ENCODE results near the gene BSCL2. TPM values are rescaled to one million over a fixed set of nuclear protein-coding genes. Genes with fewer than 3 reads are reported as not detected.
A peak's percentile ranks its signal among the peaks of the same experiment; 100 is the strongest.

Gene BSCL2
- total and polyA plus RNA-seq, 2 donors (not counting 3 experiments of a cell fraction or from before 2014, with no cell fraction given), result 31.1 to 94.8 TPM

DNA sequence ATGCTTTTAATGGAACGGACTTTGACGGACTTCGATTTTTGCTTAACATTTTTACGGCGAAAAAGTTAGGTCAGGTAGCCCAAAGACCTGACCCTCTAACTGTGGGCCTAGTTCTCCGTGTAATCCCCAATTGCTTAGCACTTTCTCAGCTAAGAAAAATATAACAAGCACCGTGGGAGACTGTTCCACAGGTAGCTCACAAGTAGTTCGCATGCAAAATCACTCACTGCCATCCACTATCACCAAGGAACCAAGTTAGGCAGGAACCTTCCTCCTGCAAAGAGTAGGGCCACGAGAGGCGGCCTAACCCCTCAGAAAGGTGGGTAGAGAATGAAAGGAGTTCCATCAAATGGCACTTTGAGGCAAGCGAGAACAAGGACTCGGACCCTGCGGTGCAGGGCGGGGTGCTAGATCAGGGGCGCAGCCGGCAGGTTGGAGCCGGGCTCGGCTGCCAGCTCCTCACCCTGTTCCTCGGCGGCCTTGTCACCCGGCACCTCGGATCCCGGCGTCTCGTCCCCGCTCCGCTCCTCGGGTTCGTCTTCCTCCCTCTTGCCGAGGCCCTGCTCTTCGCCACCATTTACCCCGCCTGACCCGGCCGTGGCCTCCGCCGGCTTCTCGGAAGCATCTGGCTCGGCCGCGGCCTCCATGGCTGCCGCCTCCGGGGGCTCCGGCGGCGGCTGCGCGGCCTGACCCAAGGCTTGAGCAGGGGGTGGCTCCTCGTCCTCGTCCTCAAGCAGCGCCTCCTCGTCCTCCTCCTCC is 19.1 kb upstream of the BSCL2 start:
- Histone ChIP-seq H2AFZ (ENCODE audit: low read depth, low read length) (no peak overlapping the region), H3K79me2 (ENCODE audit: control insufficient read depth, insufficient read depth, low read length) (peaks cover 73% of the 10 kb centered on the region), H3K9ac (replicated peaks; ENCODE audit: extremely low read depth, insufficient read depth, low read length) (peak overlapping the region; percentile 59), H3K36me3 (ENCODE audit: control insufficient read depth in 2 of 2, extremely low read depth in 1 of 2, insufficient read depth in 2 of 2, low read length in 2 of 2) (peaks cover 12 to 25% of the 10 kb centered on the region in 2 experiments), H3K4me1 (ENCODE audit: control insufficient read depth, extremely low read depth, insufficient read depth, low read length) (peaks cover 15% of the 10 kb centered on the region), H3K9me1 (replicated peaks; ENCODE audit: control insufficient read depth, extremely low read depth, insufficient read depth, low read length) (no peaks in the 10 kb centered on the region), H3K27ac (ENCODE audit: insufficient read depth, low read depth, low read length) (peak overlapping the region; percentile 2), H3K4me2 (ENCODE audit: insufficient read depth, low read length) (peak overlapping the region; percentile 90), H4K20me1 (replicated peaks; ENCODE audit: control insufficient read depth, extremely low read depth, insufficient read depth, low read length) (no peaks in the 10 kb centered on the region), H3K27me3 (ENCODE audit: control insufficient read depth in 2 of 2, insufficient read depth in 2 of 2, low read length in 2 of 2) (no peaks in the 10 kb centered on the region), H3K4me3 (replicated peaks in 1 of 3; ENCODE audit: insufficient read depth in 1 of 3, low read depth in 1 of 3, low read length in 3 of 3) (peak overlapping the region; percentile 53 to 99 (median 94)), H3K9me3 (replicated peaks; ENCODE audit: control insufficient read depth, insufficient read depth, low read length) (no peaks in the 10 kb centered on the region)
- ChIA-PET POLR2A (interaction anchor here (1.2 to 3.2 kb wide), 4 partner anchors 14 to 152 kb away, joined by 4 to 25 read pairs (median 6); partner anchors contain the start of gene EEF1G), CTCF (interaction anchor here (1.0 to 4.5 kb wide), 3 partner anchors 27 to 60 kb away, joined by 3 to 39 read pairs (median 11); partner anchors contain the start of genes TMEM179B and ZBTB3)
- TF ChIP-seq EZH2 (IDR thresholded peaks at IDR 0.05; ENCODE audit: borderline replicate concordance, low read depth, low read length, severe bottlenecking) (no peak), POLR2AphosphoS5 (IDR thresholded peaks at IDR 0.05; ENCODE audit: insufficient read depth, low read depth, low read length) (no peak)
- TF ChIP-seq, protein P1, sequence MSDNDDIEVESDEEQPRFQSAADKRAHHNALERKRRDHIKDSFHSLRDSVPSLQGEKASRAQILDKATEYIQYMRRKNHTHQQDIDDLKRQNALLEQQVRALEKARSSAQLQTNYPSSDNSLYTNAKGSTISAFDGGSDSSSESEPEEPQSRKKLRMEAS (IDR thresholded peaks at IDR 0.05; ENCODE audit: insufficient read depth, insufficient read length), result no peak
- DNase-seq (ENCODE audit: low read depth, low spot score) (peak; percentile 23), FAIRE-seq (no peak)
- no TSS peak for BruUV-seq (replicated peaks)
- dilution Hi-C loops (cut with MboI; ENCODE audit: extremely low pct_ligation_motif_present, low sequenced_read_pairs) (no loop called here), intact Hi-C loops (cut with micrococcal nuclease) (loop anchor here (2.0 to 5.0 kb wide), 2 partner anchors 66 to 156 kb away; partner anchors contain the start of genes SLC3A2 and TMEM223)

DNA sequence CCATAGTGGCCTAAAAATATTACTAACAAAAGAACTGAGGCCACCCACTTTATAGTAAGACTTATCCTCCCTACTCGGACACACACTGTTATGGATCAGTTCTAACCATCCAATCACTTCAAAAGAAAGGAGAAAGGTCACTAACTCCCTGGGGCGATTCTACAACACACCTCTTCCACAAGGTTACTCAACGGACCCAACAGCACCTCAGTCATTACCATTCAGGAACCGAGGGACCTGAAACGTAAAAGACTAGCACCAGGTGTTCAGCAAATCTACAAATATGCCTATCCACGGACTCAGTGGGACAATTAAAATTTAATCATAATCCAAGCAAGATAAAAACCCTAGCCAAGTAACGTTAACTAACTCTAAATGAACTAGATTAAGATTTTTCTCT is 18.4 kb upstream of the BSCL2 start:
- no peaks in the 10 kb centered on the region for H3K9me1 ChIP-seq (replicated peaks; ENCODE audit: control insufficient read depth, extremely low read depth, insufficient read depth, low read length)
- peaks cover 74% of the 10 kb centered on the region for H3K79me2 ChIP-seq (ENCODE audit: control insufficient read depth, insufficient read depth, low read length)
- no peaks in the 10 kb centered on the region for H3K27me3 ChIP-seq (ENCODE audit: control insufficient read depth in 2 of 2, insufficient read depth in 2 of 2, low read length in 2 of 2)
- DNase-seq (ENCODE audit: low read depth, low spot score) (peak; percentile 22), FAIRE-seq (no peak)
- H3K4me1 ChIP-seq (ENCODE audit: control insufficient read depth, extremely low read depth, insufficient read depth, low read length), result peaks cover 15% of the 10 kb centered on the region
- H3K9me3 ChIP-seq (replicated peaks; ENCODE audit: control insufficient read depth, insufficient read depth, low read length), result no peaks in the 10 kb centered on the region
- H3K9ac ChIP-seq (replicated peaks; ENCODE audit: extremely low read depth, insufficient read depth, low read length), result peak overlapping the region; percentile 59
- H3K4me2 ChIP-seq (ENCODE audit: insufficient read depth, low read length), result peak overlapping the region; percentile 90
- BruUV-seq (replicated peaks), result TSS peak; percentile 8
- POLR2A ChIA-PET, result no interaction called here
- CTCF ChIA-PET, result no interaction called here
- peak overlapping the region; percentile 53 to 99 (median 94) for H3K4me3 ChIP-seq (replicated peaks in 1 of 3; ENCODE audit: insufficient read depth in 1 of 3, low read depth in 1 of 3, low read length in 3 of 3)
- TF ChIP-seq FOS (IDR thresholded peaks at IDR 0.05; ENCODE audit: borderline replicate concordance, insufficient read depth, low read length) (no peak), POLR2AphosphoS5 (IDR thresholded peaks at IDR 0.05; ENCODE audit: insufficient read depth, low read depth, low read length) (no peak), POLR2A (IDR thresholded peaks at IDR 0.05; ENCODE audit: low read depth, low read length) (no peak), MYC (IDR thresholded peaks at IDR 0.05; ENCODE audit: low read depth, low read length) (no peak), JUN (IDR thresholded peaks at IDR 0.05; ENCODE audit: borderline replicate concordance, insufficient read depth, insufficient read length, low read depth) (no peak), EZH2 (IDR thresholded peaks at IDR 0.05; ENCODE audit: borderline replicate concordance, low read depth, low read length, severe bottlenecking) (no peak), GATA2 (IDR thresholded peaks at IDR 0.05; ENCODE audit: insufficient read depth, insufficient read length, low read depth, low read length) (no peak)
- TF ChIP-seq, protein P2, sequence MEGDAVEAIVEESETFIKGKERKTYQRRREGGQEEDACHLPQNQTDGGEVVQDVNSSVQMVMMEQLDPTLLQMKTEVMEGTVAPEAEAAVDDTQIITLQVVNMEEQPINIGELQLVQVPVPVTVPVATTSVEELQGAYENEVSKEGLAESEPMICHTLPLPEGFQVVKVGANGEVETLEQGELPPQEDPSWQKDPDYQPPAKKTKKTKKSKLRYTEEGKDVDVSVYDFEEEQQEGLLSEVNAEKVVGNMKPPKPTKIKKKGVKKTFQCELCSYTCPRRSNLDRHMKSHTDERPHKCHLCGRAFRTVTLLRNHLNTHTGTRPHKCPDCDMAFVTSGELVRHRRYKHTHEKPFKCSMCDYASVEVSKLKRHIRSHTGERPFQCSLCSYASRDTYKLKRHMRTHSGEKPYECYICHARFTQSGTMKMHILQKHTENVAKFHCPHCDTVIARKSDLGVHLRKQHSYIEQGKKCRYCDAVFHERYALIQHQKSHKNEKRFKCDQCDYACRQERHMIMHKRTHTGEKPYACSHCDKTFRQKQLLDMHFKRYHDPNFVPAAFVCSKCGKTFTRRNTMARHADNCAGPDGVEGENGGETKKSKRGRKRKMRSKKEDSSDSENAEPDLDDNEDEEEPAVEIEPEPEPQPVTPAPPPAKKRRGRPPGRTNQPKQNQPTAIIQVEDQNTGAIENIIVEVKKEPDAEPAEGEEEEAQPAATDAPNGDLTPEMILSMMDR (IDR thresholded peaks at IDR 0.05; ENCODE audit: extremely low read depth in 1 of 2, insufficient read depth in 1 of 2, low read depth in 1 of 2, low read length in 2 of 2), result no peak
- TF ChIP-seq, protein P1 (IDR thresholded peaks at IDR 0.05; ENCODE audit: insufficient read depth, insufficient read length), result no peak
- no peak overlapping the region for H2AFZ ChIP-seq (ENCODE audit: low read depth, low read length)
- peaks cover 16 to 27% of the 10 kb centered on the region in 2 experiments for H3K36me3 ChIP-seq (ENCODE audit: control insufficient read depth in 2 of 2, extremely low read depth in 1 of 2, insufficient read depth in 2 of 2, low read length in 2 of 2)
- intact Hi-C loops (cut with micrococcal nuclease), result loop anchor here (2.0 to 5.0 kb wide), 2 partner anchors 67 to 157 kb away; partner anchors contain the start of genes SLC3A2 and TMEM223
- H3K27ac ChIP-seq (ENCODE audit: insufficient read depth, low read depth, low read length), result peak overlapping the region; percentile 1
- H4K20me1 ChIP-seq (replicated peaks; ENCODE audit: control insufficient read depth, extremely low read depth, insufficient read depth, low read length), result no peaks in the 10 kb centered on the region
- dilution Hi-C loops (cut with MboI; ENCODE audit: extremely low pct_ligation_motif_present, low sequenced_read_pairs), result no loop called here

Data from endothelial cell of umbilical vein (primary cell).